ENCODE results near the gene PHKB.
"Not testable (repeated sequence)": the region's sequence is repeated elsewhere in the genome, so short reads cannot be mapped to it uniquely, and the experiment has no call there.

The PHKB gene

GRCh38 chr16:47470810-47471209 is 9.7 kb downstream of the PHKB start:
- no peak for DNase-seq

GRCh38 chr16:47473004-47473403 is 11.9 kb downstream of the PHKB start:
- DNase-seq = not testable (repeated sequence)

DNA sequence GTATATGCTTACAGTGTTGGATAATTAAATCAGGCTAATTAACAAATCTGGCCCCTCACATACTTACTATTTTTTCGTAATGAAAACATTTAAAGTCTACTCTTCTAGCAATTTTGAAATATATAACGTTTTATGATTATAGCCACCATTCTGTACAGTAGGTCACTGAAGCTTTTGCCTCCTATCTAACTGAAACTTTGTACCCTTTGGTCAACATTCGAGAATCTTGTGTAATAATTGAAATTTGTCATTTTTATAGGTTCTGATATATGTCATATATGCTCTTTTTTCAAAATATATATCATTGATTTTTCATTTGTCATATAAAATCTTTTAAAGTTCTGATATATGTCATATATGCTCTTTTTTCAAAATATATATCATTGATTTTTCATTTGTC is 12.7 kb downstream of the PHKB start:
- no peak for DNase-seq

- DNase-seq = no peak
These were observed 14.7 kb downstream of the PHKB start for GRCh38 chr16:47475786-47476185.

GRCh38 chr16:47476654-47477345 is 15.7 kb downstream of the PHKB start:
- no peak for DNase-seq

DNA sequence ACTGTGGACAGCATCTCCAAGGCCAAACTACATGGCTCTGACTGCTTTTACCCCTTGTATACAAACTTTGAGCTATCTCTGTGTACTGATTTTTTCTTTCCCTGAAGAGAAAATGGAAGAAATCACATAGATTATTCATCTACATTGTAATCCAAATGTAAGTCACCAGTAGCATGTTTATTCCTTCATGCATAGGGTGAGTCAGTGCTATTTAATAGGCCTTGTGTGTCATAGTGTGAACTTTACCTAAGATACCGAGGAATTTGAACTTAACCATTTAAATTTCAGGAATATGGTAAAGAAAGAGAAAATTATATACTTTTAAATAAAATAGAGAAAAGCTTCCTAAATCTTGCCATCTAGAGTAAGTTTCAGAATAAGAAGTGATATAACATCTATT is 16.5 kb downstream of the PHKB start:
- no peak for DNase-seq

DNA sequence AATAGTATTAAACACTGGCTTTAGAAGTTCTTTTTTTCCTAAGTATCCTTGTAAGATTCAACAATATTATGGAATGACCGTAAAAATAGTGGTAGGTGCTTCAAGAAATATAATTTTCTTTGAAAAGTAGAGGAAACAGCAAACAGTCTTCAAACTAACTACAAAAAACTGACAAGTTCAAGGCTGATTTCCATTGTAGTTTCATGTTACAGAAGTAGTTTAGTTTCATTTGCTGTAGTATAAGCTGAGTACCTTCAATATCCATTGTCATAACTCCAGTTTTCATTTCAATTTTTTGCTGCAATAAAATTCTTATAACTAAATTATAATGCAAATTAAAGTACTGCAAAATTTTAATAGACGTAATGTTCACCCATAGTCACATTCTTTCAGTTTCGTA is 19.3 kb downstream of the PHKB start:
- no peak for DNase-seq

GRCh38 chr16:47481698-47482374 is 20.7 kb downstream of the PHKB start:
- no peak for DNase-seq

GRCh38 chr16:47483616-47484015 is 22.5 kb downstream of the PHKB start:
- no peak for DNase-seq

GRCh38 chr16:47486856-47487255 is 25.7 kb downstream of the PHKB start:
- DNase-seq = no peak

DNA sequence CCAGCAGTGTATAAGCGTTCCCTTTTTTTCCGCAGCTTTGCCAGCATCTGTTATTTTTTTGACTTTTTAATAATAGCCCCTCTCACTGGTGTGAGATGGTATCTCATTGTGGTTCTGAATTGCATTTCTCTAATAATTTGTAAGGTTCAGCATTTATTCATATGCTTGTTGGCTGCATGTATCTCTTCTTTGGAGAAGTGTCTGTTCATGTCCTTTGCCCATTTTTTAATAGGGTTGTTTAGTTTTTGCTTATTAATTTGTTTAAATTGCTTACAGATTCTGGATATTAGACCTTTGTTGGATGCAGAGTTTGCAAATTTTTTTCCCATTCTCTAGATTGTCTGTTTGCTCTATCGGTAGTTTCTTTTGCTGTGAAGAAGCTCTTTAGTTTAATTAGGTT is 26.9 kb downstream of the PHKB start:
- DNase-seq = no peak

GRCh38 chr16:47490471-47490870 is 29.3 kb downstream of the PHKB start:
- DNase-seq = no peak

GRCh38 chr16:47492036-47492427 is 30.9 kb downstream of the PHKB start:
- no peak for DNase-seq

DNA sequence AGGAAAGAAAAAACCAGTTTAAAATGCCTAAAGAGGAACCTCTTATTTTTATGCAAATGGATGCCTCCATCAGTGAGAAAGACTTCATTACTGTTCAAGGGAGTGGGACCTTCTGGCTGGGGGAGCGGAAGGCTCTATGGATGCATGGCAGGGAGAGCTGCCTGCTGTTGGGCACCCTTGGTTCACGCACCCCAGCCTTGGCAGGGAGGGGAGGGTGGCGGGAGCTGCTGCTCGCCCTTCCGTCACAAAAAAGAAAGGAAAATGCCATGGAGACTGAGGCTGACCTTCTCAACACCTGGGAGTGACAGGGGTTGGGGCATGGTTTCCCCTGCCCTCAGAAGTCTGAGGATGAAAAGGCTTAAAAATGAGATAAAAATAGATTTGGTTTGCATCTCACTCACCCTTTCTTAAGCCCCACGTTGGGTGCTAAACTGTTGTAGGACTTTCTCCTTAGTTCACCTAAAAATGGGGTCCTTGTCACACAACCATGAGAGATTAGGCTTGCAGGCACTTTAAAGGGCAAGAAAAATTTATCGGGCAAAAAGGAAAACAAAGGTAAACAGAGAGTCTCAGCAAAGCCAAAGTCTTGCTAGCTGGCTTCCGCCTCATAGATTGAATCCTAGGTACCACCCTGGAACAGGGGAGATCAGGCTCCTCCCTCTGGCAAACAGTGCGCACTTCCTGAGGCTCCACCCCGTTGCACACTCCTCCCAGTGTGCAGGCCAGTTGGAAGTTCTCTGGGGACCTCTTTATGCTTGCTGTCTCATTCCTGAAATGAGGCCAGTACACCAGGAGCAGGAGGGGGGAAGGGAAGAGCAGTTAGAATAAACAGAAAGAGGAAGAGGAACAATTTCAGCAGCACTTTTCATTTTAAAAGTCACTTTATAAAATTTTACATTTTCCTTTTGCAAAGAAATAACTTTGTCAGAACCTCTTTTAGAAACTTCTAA is 31.6 kb downstream of the PHKB start:
- DNase-seq = no peak

- no peak for DNase-seq
These were observed 32.5 kb downstream of the PHKB start for GRCh38 chr16:47493381-47494337.

DNA sequence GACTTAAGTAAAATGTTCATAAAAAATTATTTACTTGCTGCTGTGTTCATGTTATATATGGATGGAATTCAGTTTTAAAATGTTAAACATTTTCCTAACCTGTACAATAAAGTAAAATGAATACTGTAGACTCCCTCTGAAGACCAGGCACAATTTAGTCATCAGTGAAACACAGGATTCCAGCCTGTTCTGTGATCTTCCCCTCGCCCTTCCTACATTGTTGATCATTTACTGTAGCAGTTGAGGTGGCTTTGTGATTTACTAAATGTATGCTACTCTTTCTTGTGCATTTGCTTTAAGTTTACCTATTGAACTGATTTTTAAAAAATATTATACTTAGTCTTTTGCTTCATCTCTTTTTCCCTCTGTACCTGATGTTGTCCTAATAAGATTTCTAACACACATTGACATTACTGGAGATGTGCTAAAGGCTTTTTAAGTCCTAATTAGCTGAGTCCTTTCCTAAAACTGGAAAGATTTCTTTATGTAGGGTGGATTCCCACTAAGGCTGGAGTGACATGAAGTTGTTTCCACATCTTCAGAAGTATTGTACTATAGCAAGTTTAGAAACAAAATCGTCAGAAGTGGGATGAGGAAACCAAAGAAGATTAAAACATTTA is 38.1 kb downstream of the PHKB start:
- DNase-seq = no peak

DNA sequence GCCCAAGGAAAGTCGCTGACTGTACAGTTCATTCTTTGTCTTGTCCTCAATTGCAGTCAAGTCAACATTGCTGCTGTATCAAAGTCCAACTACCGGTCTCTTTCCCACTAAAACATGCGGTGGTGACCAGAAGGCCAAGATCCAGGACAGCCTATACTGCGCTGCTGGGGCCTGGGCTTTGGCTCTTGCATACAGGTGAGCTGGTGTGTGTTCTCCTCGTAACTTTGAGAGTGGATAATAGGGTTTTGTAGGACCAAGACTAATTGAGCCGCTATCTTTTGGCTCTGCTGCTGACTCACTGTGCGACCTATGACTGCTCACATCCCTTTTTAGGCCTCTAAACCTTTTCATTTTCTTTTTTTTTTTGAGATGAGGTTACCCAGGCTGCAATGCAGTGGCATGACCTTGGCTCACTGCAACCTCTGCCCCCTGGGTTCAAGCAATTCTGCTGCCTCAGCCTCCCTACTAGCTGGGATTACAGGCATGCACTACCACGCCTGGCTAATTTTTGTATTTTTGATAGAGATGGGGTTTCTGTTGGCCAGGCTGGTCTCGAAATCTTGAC is 38.7 kb downstream of the PHKB start:
- DNase-seq = no peak

DNA sequence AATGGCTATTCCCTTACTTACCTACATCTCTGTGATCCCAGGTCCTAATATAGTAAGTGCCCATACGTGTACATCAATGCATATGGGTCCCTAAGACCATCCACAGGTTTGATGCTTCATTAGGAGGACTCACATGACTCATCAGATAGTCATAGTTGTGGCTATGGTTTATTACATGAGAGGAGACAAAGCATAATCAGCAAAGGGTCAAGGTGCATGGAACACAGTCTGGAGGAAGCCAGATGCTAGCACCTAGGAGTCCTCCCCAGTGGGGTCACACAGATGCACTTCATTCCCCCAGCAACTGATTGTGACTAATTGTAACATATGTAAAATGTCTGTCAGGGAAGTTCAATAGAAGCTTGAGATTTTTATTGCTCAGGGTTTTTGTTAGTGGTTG is 42.8 kb downstream of the PHKB start:
- DNase-seq = no peak

DNA sequence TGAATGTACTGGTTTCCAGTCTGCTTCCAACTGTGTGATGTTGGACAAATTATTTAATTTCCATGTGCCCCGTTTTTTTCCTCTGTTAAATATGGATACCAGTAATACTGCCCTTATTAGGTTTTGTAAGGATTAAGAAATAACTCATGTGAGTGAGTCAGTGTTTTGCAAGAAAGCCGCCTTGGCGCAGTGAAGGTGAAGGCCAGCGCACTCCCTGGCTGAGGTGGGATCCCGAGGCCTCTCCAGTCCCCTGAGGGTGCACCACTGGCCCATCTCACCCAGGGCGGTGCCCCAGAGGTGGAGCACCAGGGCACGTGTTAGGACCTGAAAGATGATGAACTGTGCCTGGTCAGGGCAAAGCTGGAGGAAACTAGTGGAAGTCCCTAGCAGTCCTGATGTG is 43.5 kb downstream of the PHKB start:
- DNase-seq = no peak

- DNase-seq = no peak
These were observed 45.7 kb downstream of the PHKB start for GRCh38 chr16:47506800-47507199.

DNA sequence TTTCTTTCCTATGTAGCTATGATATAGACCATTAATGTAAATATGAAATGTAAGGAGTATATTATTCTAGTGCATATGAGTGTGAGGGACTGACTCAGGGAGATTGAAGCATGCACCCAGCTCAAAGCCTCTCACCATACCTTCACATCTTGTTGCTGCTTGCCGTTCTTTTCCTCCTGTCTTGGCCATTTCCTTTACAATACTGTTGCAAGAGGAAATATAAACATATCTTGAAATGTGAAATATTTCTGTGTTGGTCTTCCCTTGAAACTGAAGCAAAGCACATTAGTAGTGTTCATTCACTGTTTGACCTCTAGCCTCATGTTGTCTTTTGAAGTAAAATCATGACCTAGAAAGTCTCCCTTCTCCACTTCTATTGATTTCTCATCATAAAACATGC is 46.6 kb downstream of the PHKB start:
- DNase-seq = no peak

GRCh38 chr16:47511882-47512281 is 50.8 kb downstream of the PHKB start:
- DNase-seq = no peak

Measured in activated CD4-positive, alpha-beta T cell treated with anti-CD3 and anti-CD28 coated beads, Interleukin-2, Interleukin-6, amounts not matched to agents 100 ng/mL and 50 ng/mL, durations not matched to agents 16 hours and 8 hours (primary cell).